ENCODE data around the gene MS4A10.
"Not testable (repeated sequence)": the region's sequence is repeated elsewhere in the genome, so short reads cannot be mapped to it uniquely, and the experiment has no call there.

The MS4A10 gene

DNA sequence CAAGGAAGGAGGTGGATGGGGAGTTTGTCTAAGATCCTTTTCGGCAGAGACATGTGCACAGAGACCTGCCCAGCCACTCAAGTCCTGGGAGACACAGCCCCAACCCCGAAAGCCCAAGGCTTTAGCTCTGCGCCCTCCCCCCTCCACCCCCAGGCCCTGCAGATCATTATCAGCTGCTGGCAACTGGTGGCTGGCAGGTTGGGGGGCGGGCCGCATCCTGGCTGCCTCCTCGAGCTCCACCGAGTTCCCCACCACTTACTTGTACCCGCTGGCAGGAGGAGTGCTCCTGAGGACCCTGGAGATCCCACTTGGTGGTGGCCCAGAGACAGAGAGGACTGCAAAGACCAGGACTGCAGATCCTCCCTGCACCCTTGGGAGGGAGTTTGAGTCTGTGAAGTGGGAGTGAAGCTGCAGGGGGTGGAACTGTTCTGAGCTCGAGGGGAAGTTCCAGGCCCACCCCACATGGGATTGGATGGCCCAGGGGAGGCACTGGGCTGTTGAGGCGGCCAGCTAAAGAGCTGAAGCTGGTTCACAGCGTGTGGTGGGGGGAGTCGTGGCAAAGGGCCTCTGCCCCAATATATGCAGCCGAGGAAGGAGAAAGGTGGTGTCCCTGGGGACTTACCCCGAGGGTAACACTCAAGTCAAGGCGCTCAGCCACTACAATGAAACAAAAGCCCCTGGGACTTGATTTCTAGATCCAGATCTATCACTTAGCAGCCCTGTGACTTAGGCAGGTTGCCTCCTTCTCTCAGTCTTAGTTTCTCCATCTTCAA, 36.9 kb downstream of the MS4A10 start:
- in situ Hi-C loops (cut with HindIII; ENCODE audit: low sequenced_read_pairs) = no loop called here

GRCh38 chr11:60823745-60824306, 38.7 kb downstream of the MS4A10 start:
- in situ Hi-C loops (cut with HindIII; ENCODE audit: low sequenced_read_pairs) = not testable (repeated sequence)

DNA sequence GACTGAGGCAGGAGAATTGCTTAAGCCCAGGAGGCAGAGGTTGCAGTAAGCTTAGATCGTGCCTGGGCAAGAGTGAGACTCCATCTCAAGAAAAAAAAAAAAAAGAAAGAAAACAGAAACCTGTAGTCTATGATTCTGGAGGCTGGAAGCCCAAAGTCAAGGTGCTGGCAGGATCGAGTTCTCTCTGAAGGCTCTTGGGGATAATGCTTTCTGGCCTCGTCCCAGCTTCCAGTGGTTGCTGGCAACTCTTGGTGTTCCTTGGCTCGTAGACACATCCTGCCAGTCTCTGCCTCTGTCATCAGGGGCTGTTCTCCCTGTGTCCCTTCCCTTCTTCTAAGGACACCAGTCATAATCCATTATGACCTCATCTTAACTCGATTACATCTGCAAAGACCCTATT, 40.0 kb downstream of the MS4A10 start:
- in situ Hi-C loops (cut with HindIII; ENCODE audit: low sequenced_read_pairs) = loop anchor here (5.0 kb wide), 2 partner anchors 48 to 72 kb away; no protein-coding TSS in a partner anchor

DNA sequence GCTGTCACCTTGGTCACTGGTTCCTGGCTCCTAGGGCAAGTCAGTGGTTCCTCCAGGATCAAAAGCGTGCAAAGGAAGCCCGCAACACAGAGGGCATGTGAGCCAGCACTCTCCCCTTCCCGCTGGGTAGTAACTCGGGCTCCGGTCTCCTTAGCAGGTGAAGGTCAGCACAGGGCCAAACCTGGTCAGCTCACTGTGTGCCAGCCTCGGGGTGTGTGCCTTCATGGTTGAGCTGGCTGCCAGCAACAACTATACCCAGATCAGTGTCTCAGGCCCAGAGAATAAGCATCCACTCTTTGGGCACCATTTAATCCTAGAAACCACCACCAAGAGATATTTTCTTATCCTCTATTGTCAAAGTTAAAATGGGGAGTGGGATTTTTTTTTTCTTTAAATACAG, 40.7 kb downstream of the MS4A10 start:
- in situ Hi-C loops (cut with HindIII; ENCODE audit: low sequenced_read_pairs) = loop anchor here (5.0 kb wide), 2 partner anchors 48 to 72 kb away; no protein-coding TSS in a partner anchor

GRCh38 chr11:60830478-60831142, 45.5 kb downstream of the MS4A10 start:
- in situ Hi-C loops (cut with HindIII; ENCODE audit: low sequenced_read_pairs) = no loop called here

- in situ Hi-C loops (cut with HindIII; ENCODE audit: low sequenced_read_pairs) = no loop called here
Measured at GRCh38 chr11:60831143-60831500, 46.0 kb downstream of the MS4A10 start.

GRCh38 chr11:60831501-60832079, 46.5 kb downstream of the MS4A10 start:
- in situ Hi-C loops (cut with HindIII; ENCODE audit: low sequenced_read_pairs) = no loop called here

- in situ Hi-C loops (cut with HindIII; ENCODE audit: low sequenced_read_pairs) = no loop called here
Measured at GRCh38 chr11:60834742-60835533, 49.8 kb downstream of the MS4A10 start.

DNA sequence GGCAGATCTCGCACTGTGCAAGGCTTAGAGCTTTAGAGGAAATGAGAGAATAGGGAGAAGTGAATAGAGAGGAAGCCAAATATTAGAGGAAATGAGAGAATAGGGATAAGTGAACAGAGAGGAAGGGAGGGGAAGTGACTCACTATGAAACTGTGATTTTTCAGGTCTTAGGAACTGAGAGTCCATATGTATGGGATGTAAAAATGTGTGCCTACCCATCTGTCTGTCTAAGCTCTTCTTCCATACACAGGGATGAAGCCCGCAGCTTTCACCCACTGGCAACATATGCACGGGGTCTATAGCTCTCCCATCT, 50.4 kb downstream of the MS4A10 start:
- in situ Hi-C loops (cut with HindIII; ENCODE audit: low sequenced_read_pairs) = no loop called here

GRCh38 chr11:60836866-60837515, 51.9 kb downstream of the MS4A10 start:
- in situ Hi-C loops (cut with HindIII; ENCODE audit: low sequenced_read_pairs) = no loop called here

DNA sequence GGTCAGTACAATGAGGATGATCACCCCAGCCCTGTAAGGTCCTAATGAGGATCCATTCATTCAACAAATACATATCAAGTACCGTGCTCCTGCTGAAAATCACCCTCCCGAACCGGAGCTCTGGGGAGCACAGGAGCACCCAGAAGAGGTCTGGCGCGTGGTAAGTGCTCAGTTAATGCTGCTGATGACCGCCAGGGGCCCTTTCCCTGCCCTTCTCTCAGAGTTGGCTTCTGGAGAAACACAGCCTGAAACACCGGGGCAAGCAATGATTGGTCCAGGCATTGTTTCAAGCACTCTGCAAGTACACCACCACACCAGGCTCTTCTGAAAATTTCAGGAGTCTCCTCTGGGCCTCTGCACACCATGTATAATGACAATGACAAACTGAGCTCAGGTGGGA, 53.0 kb downstream of the MS4A10 start:
- in situ Hi-C loops (cut with HindIII; ENCODE audit: low sequenced_read_pairs) = no loop called here

DNA sequence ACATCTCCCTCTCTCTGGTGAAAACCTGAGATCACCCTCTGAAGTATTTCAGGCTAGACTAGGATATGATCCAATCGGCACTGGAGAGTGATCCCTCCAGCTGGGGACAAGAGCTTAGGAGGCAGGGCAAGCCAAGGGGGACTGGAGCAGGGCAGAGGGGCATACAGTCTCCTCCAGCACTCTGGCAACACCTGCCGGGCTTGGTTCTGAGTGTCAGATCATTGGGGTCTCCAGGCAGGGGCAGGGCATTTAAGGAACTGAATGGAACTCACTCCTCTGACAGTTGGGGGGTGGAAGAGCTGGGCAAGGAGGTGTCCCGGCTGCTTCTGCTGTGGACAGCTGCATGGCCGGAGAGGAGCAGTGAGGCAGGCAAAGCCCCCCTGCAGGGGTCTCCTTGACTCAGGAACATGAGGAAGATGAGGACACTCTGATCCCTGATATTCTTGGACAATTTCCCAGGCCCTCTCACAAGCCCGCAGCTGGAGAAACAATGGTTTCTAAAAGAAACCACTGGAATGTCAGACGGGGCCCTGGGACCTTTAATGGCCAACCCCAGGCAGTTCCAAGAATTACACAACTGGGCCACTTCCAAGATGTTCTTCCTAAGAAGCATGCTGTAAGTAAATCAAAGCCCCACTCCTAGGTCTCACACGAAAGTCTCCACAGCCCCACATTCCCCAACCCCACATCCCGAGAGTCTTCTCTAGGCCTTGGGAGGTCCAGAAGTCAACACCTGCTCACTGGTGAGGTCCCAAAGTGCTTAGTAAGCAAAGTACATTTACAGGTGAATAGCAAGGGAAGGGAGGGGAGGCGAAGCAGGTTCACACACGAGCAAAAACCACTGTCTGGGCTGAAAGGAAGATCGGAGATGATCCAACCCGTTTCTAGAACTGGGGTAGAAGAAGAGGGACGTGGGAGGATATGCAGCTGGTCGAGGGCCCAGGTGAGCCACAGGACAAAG, 55.6 kb downstream of the MS4A10 start:
- in situ Hi-C loops (cut with HindIII; ENCODE audit: low sequenced_read_pairs) = no loop called here

- in situ Hi-C loops (cut with HindIII; ENCODE audit: low sequenced_read_pairs) = no loop called here
Measured at GRCh38 chr11:60841797-60842667, 56.9 kb downstream of the MS4A10 start, which contains the start of gene CCDC86. CCDC86 (plus strand) TSS chr11:60842113; CDS start chr11:60842125, 12 bp downstream.

- in situ Hi-C loops (cut with HindIII; ENCODE audit: low sequenced_read_pairs) = no loop called here
Measured at GRCh38 chr11:60842668-60843600, 57.8 kb downstream of the MS4A10 start.

GRCh38 chr11:60844045-60844869, 59.1 kb downstream of the MS4A10 start:
- in situ Hi-C loops (cut with HindIII; ENCODE audit: low sequenced_read_pairs) = no loop called here

DNA sequence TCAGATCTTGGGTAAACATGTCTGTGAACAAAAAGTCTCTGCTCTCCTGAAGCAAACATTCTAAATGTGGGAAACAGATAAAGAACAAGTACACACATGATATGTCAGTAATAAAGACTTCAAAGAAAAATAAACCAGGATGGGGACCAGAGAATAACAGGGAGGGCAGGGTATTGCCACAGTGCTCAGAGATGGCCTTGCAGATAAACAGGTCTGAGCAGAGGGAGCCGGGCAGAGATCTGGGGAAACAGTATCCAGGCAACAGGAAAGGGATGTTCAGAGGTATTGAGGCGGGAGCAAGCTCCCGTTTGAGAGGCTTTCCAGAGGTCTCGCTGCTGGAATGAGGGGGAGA, 59.7 kb downstream of the MS4A10 start:
- in situ Hi-C loops (cut with HindIII; ENCODE audit: low sequenced_read_pairs) = no loop called here

DNA sequence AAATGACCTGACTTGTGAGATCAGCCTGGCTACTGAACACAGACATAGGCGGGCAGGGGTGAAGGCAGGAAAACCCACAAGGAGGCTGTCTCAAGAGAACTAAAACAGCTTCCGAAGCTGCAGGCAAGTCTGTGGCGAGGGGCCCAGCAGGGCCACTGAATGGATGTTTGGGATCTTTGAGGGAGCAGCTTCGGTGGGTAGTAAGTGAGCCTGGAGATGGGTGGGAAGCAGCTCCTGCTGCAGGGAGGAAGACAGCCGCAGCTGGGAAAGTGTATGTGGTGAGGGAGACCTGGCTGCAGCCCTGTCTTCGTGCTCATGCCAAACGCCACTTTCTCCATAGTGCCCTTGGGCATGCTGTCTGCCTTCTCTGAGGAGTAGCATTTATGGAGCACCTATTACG, 60.2 kb downstream of the MS4A10 start:
- in situ Hi-C loops (cut with HindIII; ENCODE audit: low sequenced_read_pairs) = no loop called here
